ENCODE measurements around the gene ZDHHC20. TPM values are rescaled to one million over a fixed set of nuclear protein-coding genes. Genes with fewer than 3 reads are reported as not detected.

Gene ZDHHC20
- polyA plus RNA-seq, 2 of the 4 experiments (the other 2 are of a cell fraction) = 26.9 to 57.0 TPM

GRCh38 chr13:21481359-21481758, 22.3 kb upstream of the ZDHHC20 start:
- Histone ChIP-seq H3K9me3 (no peaks in the 10 kb centered on the region), H3K4me2 (no peak overlapping the region), H3K27ac (no peak overlapping the region), H3K4me3 (no peak overlapping the region), H3K4me1 (no peaks in the 10 kb centered on the region)
- TF ChIP-seq POLR2A (IDR thresholded peaks at IDR 0.05; ENCODE audit: low read length) (no peak), ZNF302 (CRISPR knock-in tag; IDR thresholded peaks at IDR 0.05) (no peak), KDM5A (IDR thresholded peaks at IDR 0.05) (no peak), JUNB (IDR thresholded peaks at IDR 0.05) (no peak), HOXB13 (CRISPR knock-in tag; IDR thresholded peaks at IDR 0.05; ENCODE audit: low read depth) (no peak), RAD21 (conservative IDR thresholded peaks at IDR 0.05 in 1 of 2, IDR thresholded peaks at IDR 0.05 in 1 of 2) (no peak), RCOR1 (IDR thresholded peaks at IDR 0.05; ENCODE audit: low read depth, low read length) (no peak), CHD2 (IDR thresholded peaks at IDR 0.05; ENCODE audit: low read length, partially characterized antibody) (no peak), GATA3 (IDR thresholded peaks at IDR 0.05; ENCODE audit: borderline replicate concordance) (no peak), RNF2 (IDR thresholded peaks at IDR 0.05; ENCODE audit: borderline replicate concordance, low read depth) (no peak), MAX (IDR thresholded peaks at IDR 0.05) (no peak)
- no peak for ATAC-seq
- no peak for DNase-seq (ENCODE audit: low read depth in 1 of 2, low spot score in 1 of 2)
- 64% methylated on average over 6 of the region's 6 CpGs for WGBS (ENCODE audit: missing lambda C conversion rate)
- CTCF ChIA-PET = interaction anchor here (1.4 to 5.5 kb wide), 2 partner anchors 96 to 185 kb away, joined by 3 to 50 read pairs; no protein-coding TSS in a partner anchor
- FAIRE-seq = no peak
- POLR2A ChIA-PET = no interaction called here

- WGBS (ENCODE audit: missing lambda C conversion rate) = 19% methylated on average over 8 of the region's 8 CpGs
Measured at GRCh38 chr13:21478881-21479808, 20.0 kb upstream of the ZDHHC20 start.

More at GRCh38 chr13:21478881-21479808, 20.0 kb upstream of the ZDHHC20 start:
- H3K9me3 ChIP-seq = no peaks in the 10 kb centered on the region
- ChIA-PET CTCF (interaction anchor here (0.5 to 5.5 kb wide), 18 partner anchors 9 to 554 kb away, joined by 3 to 50 read pairs (median 3); no protein-coding TSS in a partner anchor), POLR2A (no interaction called here)
- no peak overlapping the region for H3K4me3 ChIP-seq
- no peak for TF ChIP-seq BCL3 (IDR thresholded peaks at IDR 0.05)
- no peak for TF ChIP-seq RARB (CRISPR knock-in tag; IDR thresholded peaks at IDR 0.05)
- no peak for TF ChIP-seq HOXB13 (CRISPR knock-in tag; IDR thresholded peaks at IDR 0.05; ENCODE audit: low read depth)
- TF ChIP-seq SMC3 (IDR thresholded peaks at IDR 0.05) = peak; percentile 59
- peak; percentile 68 to 74 for TF ChIP-seq RAD21 (conservative IDR thresholded peaks at IDR 0.05 in 1 of 2, IDR thresholded peaks at IDR 0.05 in 1 of 2)
- TF ChIP-seq CTCF (IDR thresholded peaks at IDR 0.05) = peak; percentile 71
- no peak for TF ChIP-seq TFCP2L1 (CRISPR knock-in tag; IDR thresholded peaks at IDR 0.05)
- H3K4me1 ChIP-seq = no peaks in the 10 kb centered on the region
- peak overlapping the region; percentile 61 for H3K4me2 ChIP-seq
- ATAC-seq (peak; percentile 73 to 74; a peak in 5 of 6 replicates), DNase-seq (ENCODE audit: low read depth in 1 of 2, low spot score in 1 of 2) (peak in 1 of 2 experiments; percentile 71), FAIRE-seq (no peak)
- H3K27ac ChIP-seq = no peak overlapping the region

Measured in A549 (cell line).